HepG2 (cell line): ENCODE measurements around the gene EVC. TPM values are rescaled to one million over a fixed set of nuclear protein-coding genes. Genes with fewer than 3 reads are reported as not detected.

Experiments used
- ATAC-seq: fragments of 200-7000 bp; cut with Tn5 transposase; 3 replicates; pipeline ENCODE4 v1.9.1; 2020; ENCODE audit warnings: mild to moderate bottlenecking, moderate library complexity
- BruUV-seq: library from RNA; stranded (reverse); fragments of 400-500 nt; replicated peaks from 2 replicates; lab custom pipeline; 2021; lab: Mats Ljungman, UMichigan
- CTCF ChIA-PET: fragments of 300-600 bp; formaldehyde crosslinking; extraction: SDS; loops from one replicate; lab custom pipeline; 2021; ENCODE audit warnings: low total read pairs, inconsistent platforms, low intra/inter-chr PET ratio; lab: Yijun Ruan, JAX
- POLR2A ChIA-PET: fragments of 350-600 bp; sonication (Branson Sonifier 250); formaldehyde crosslinking; loops from one replicate; lab custom pipeline; 2020; ENCODE audit warnings: antibody characterized with exemption, inconsistent platforms; lab: Yijun Ruan, JAX
- DNase-seq: peaks from one replicate; pipeline ENCODE4 v3.0.0-alpha.2; 2015; ENCODE audit warnings: low spot score
- FAIRE-seq: peaks from 3 replicates; lab custom pipeline; 2011; peaks lifted over from hg19 to GRCh38; lab: Jason Lieb, UNC
- H2AFZ ChIP-seq: one replicate; pipeline ENCODE4 v1.6.1; 2011; ENCODE audit warnings: low read length, inconsistent platforms
- H3K27ac ChIP-seq: fragments of 300-600 bp; 3 replicates; pipeline ENCODE4 v1.8.0; 2011; ENCODE audit warnings: mixed run types, mild to moderate bottlenecking, mixed read lengths, low read length, inconsistent platforms; ENCODE audit not compliant: insufficient read depth; ENCODE audit errors: extremely low read length
- H3K27me3 ChIP-seq, 2 experiments: fragments of 200-600 bp in 1 of 2; 2 replicates in 1 of 2; 3 replicates in 1 of 2; pipeline versions ENCODE4 v1.6.0 to v1.8.0; 2011; ENCODE audit warnings: low read length in 2 of 2, mild to moderate bottlenecking in 2 of 2, moderate library complexity in 2 of 2, inconsistent platforms in 1 of 2; ENCODE audit not compliant: insufficient read depth in 2 of 2, control insufficient read depth in 1 of 2
- H3K36me3 ChIP-seq, 2 experiments: fragments of 200-600 bp in 1 of 2; replicated peaks in 1 of 2; 2 replicates in 1 of 2; 3 replicates in 1 of 2; pipeline versions ENCODE4 v1.5.1 to v1.8.0; 2011; ENCODE audit warnings: low read length in 2 of 2, inconsistent platforms in 1 of 2; ENCODE audit not compliant: insufficient read depth in 2 of 2, control insufficient read depth in 1 of 2
- H3K4me1 ChIP-seq: 2 replicates; pipeline ENCODE4 v1.5.1; 2012; ENCODE audit warnings: low read length, inconsistent platforms; ENCODE audit not compliant: insufficient read depth
- H3K4me2 ChIP-seq: 2 replicates; pipeline ENCODE4 v1.6.0; 2011; ENCODE audit warnings: low read depth, low read length, inconsistent platforms
- H3K4me3 ChIP-seq, 3 experiments: fragments of 200-600 bp in 1 of 3; sonication (generic), shearing (Covaris generic) in 1 of 3; replicated peaks in 1 of 3; 2 replicates each; pipeline ENCODE4 v1.5.1; 2011 to 2016; ENCODE audit warnings: low read length in 3 of 3, inconsistent platforms in 2 of 3, low read depth in 2 of 3, mild to moderate bottlenecking in 2 of 3, control low read depth in 1 of 3, mixed read lengths in 1 of 3; ENCODE audit not compliant: insufficient read depth in 1 of 3
- H3K79me2 ChIP-seq: one replicate; pipeline ENCODE4 v1.6.1; 2011; ENCODE audit warnings: low read length, inconsistent platforms; ENCODE audit not compliant: insufficient read depth
- H3K9ac ChIP-seq: 2 replicates; pipeline ENCODE4 v1.6.0; 2011; ENCODE audit warnings: mild to moderate bottlenecking, low read depth, low read length, inconsistent platforms; ENCODE audit not compliant: insufficient read depth
- H3K9me3 ChIP-seq: 2 replicates; pipeline ENCODE4 v1.5.1; 2012; ENCODE audit warnings: mild to moderate bottlenecking, low read length
- H4K20me1 ChIP-seq: 2 replicates; pipeline ENCODE4 v1.6.0; 2011; ENCODE audit warnings: inconsistent platforms, mild to moderate bottlenecking, low read length, moderate library complexity; ENCODE audit not compliant: insufficient read depth
- CCDC6 ChIP-seq: sonication (generic); formaldehyde crosslinking; IDR thresholded peaks from 2 replicates; pipeline ENCODE4 v1.8.1; 2022; ENCODE audit warnings: mild to moderate bottlenecking, missing genetic modification reagents, moderate library complexity
- CENPX ChIP-seq: sonication (generic); formaldehyde crosslinking; IDR thresholded peaks from 2 replicates; pipeline ENCODE4 v1.9.0; 2021; ENCODE audit warnings: mild to moderate bottlenecking, missing genetic modification reagents, moderate library complexity
- EP300 ChIP-seq, 3 experiments: sonication (generic) in 1 of 3; formaldehyde crosslinking in 1 of 3; IDR thresholded peaks; 2 replicates each; pipeline versions ENCODE4 v1.5.1 to v1.6.1; 2011 to 2020; ENCODE audit warnings: low read depth in 2 of 3, low read length in 2 of 3, borderline replicate concordance in 1 of 3, improper control_type of control experiment in 1 of 3, mild to moderate bottlenecking in 1 of 3, missing genetic modification reagents in 1 of 3, moderate library complexity in 1 of 3
- MZF1 ChIP-seq: sonication (generic); formaldehyde crosslinking; IDR thresholded peaks from 2 replicates; pipeline ENCODE4 v1.8.1; 2023; ENCODE audit warnings: mild to moderate bottlenecking, missing genetic modification reagents, borderline replicate concordance
- RBFOX2 ChIP-seq: fragments of 200-400 bp; formaldehyde crosslinking; IDR thresholded peaks from 2 replicates; pipeline ENCODE4 v1.6.1; 2017; ENCODE audit warnings: low read depth, mild to moderate bottlenecking, low read length
- TCF12 ChIP-seq, 2 experiments: fragments of 450-650 bp in 1 of 2; sonication (generic) in 1 of 2; formaldehyde crosslinking in 1 of 2; IDR thresholded peaks; 2 replicates each; pipeline versions ENCODE4 v1.6.1 to v1.8.0; 2017 to 2022; ENCODE audit warnings: antibody characterized with exemption in 1 of 2, mild to moderate bottlenecking in 1 of 2, missing genetic modification reagents in 1 of 2, moderate library complexity in 1 of 2
- XBP1 ChIP-seq: sonication (generic); formaldehyde crosslinking; IDR thresholded peaks from 2 replicates; pipeline ENCODE4 v1.5.0; 2020; ENCODE audit warnings: missing genetic modification reagents
- ZIK1 ChIP-seq: sonication (generic); formaldehyde crosslinking; IDR thresholded peaks from 2 replicates; pipeline ENCODE4 v1.5.0; 2020; ENCODE audit warnings: mild to moderate bottlenecking, low read depth, missing genetic modification reagents, borderline replicate concordance
- ZNF720 ChIP-seq: sonication (generic); formaldehyde crosslinking; IDR thresholded peaks from 2 replicates; pipeline ENCODE4 v1.4.0; 2020; ENCODE audit warnings: missing genetic modification reagents
- ZNF788 ChIP-seq: sonication (generic); formaldehyde crosslinking; IDR thresholded peaks from 2 replicates; pipeline ENCODE4 v1.5.0; 2020; ENCODE audit warnings: mild to moderate bottlenecking, missing genetic modification reagents, borderline replicate concordance
- WGBS: methylation state at CpG from one replicate; pipeline ENCODE4 v1.1.6; 2017; ENCODE audit warnings: low lambda C conversion rate; 5-methylcytosine and 5-hydroxymethylcytosine counted together
- in situ Hi-C: cut with HindIII; loops from 2 replicates; pipeline ENCODE4 v1.10.0; 2017; ENCODE audit warnings: low pct_unique_long_range_greater_than_20kb; ENCODE audit not compliant: extremely low pct_ligation_motif_present
- intact Hi-C: fragments of 100-400 bp; cut with micrococcal nuclease; formaldehyde crosslinking; loops from one replicate; pipeline ENCODE4 v1.10.0; 2022; ENCODE audit not compliant: unreplicated experiment
- polyA plus RNA-seq, 8 experiments: library from polyadenylated mRNA; depleted of rRNA in 3 of 8; stranded (reverse) in 7 of 8; unstranded in 1 of 8; fragments of >200 nt; fragmentation: Illumina TruSeq in 4 of 8; extraction: Trizol in 4 of 8; gene quantifications; 2 replicates each; pipeline versions ENCODE4 v1.2.1 to v1.2.3, GENCODE V29; 2011 to 2016; ENCODE audit warnings: low read depth in 4 of 8, missing spikeins in 1 of 8, mixed read lengths in 1 of 8; ENCODE audit not compliant: insufficient read depth in 1 of 8
- total RNA-seq, 5 experiments: library from RNA; depleted of rRNA; stranded (reverse); fragments of >200 nt; fragmentation: Illumina TruSeq; extraction: Trizol; gene quantifications; 2 replicates each; pipeline ENCODE4 v1.2.3, GENCODE V29; 2016; ENCODE audit warnings: low read depth in 1 of 5
- TF ChIP-seq, protein P1 (sequence below): sonication (generic); formaldehyde crosslinking; IDR thresholded peaks from 2 replicates; pipeline ENCODE4 v1.4.0; 2020; ENCODE audit warnings: missing genetic modification reagents, borderline replicate concordance
- TF ChIP-seq, protein P2 (sequence below): IDR thresholded peaks from 2 replicates; pipeline ENCODE4 v1.6.1; 2018; ENCODE audit warnings: missing genetic modification reagents

Gene EVC
- total and polyA plus RNA-seq, 2 of the 13 experiments (the other 11 are each of a cell fraction or from before 2014, with no cell fraction given): 3.1 to 4.9 TPM

DNA sequence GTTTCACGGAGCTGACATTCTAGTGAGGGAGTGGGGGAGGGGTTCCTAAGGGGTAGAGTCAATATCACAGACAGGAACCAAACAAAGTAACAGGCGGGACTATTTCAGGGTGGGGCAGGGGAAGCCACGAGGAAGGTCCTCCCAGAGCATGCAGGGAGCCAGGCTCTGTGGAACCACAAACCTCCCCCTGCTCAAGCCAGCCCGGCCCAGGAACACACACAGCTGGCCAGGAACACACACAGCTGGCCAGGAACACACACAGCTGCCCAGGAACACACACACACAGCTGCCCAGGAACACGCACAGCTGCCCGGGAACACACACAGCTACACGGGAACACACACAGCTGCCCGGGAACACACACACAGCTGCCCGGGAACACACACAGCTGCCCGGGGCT lies 27.4 kb upstream of the EVC start:
- H3K9me3 ChIP-seq: no peaks in the 10 kb centered on the region
- BruUV-seq: no TSS peak
- no peaks in the 10 kb centered on the region for H4K20me1 ChIP-seq
- intact Hi-C loops (no loop called here), in situ Hi-C loops (no loop called here)
- no peaks in the 10 kb centered on the region for H3K4me1 ChIP-seq
- FAIRE-seq (no peak), ATAC-seq (no peak; the same call in 2 of the 3 replicates), DNase-seq (no peak)
- H3K4me3 ChIP-seq: no peak overlapping the region
- H3K9ac ChIP-seq: no peak overlapping the region
- no peak overlapping the region for H2AFZ ChIP-seq
- POLR2A ChIA-PET: no interaction called here
- TF ChIP-seq, protein P1, sequence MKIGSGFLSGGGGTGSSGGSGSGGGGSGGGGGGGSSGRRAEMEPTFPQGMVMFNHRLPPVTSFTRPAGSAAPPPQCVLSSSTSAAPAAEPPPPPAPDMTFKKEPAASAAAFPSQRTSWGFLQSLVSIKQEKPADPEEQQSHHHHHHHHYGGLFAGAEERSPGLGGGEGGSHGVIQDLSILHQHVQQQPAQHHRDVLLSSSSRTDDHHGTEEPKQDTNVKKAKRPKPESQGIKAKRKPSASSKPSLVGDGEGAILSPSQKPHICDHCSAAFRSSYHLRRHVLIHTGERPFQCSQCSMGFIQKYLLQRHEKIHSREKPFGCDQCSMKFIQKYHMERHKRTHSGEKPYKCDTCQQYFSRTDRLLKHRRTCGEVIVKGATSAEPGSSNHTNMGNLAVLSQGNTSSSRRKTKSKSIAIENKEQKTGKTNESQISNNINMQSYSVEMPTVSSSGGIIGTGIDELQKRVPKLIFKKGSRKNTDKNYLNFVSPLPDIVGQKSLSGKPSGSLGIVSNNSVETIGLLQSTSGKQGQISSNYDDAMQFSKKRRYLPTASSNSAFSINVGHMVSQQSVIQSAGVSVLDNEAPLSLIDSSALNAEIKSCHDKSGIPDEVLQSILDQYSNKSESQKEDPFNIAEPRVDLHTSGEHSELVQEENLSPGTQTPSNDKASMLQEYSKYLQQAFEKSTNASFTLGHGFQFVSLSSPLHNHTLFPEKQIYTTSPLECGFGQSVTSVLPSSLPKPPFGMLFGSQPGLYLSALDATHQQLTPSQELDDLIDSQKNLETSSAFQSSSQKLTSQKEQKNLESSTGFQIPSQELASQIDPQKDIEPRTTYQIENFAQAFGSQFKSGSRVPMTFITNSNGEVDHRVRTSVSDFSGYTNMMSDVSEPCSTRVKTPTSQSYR (CRISPR knock-in tag): peak; percentile 31; the same call in 1 of the 2 replicates
- TF ChIP-seq EP300 (IDR thresholded peaks at IDR 0.05; ENCODE audit: low read depth in 2 of 2, low read length in 2 of 2) (no peak), EP300 (CRISPR knock-in tag; IDR thresholded peaks at IDR 0.05; ENCODE audit: borderline replicate concordance) (no peak)
- H3K79me2 ChIP-seq: no peaks in the 10 kb centered on the region
- H3K27me3 ChIP-seq: peaks cover 0 to 12% of the 10 kb centered on the region in 2 experiments; a peak in 2 of 5 replicates
- CTCF ChIA-PET: no interaction called here
- WGBS: 60% methylated on average over 8 of the region's 10 CpGs
- no peak overlapping the region for H3K27ac ChIP-seq
- H3K4me2 ChIP-seq: no peak overlapping the region
- H3K36me3 ChIP-seq: no peaks in the 10 kb centered on the region

DNA sequence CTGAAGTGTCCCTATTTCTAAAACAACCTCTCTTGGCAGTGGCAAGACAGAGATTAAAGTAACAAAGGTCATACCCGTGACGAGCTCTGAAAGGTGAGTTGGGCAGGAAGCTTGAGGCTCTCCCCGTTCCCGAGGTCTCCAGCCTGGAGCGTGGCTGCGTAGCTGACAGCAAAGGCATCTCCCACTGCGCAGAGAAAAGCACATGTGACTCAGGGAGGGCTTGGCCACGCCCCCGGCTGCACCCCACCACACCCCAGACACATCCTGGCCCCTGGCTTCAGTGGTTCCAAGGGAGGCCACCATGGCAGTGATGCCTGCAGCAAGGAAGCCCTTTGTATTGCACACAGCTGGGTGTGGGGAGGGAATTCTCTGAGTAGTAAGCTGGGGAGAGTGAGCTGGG lies 25.7 kb upstream of the EVC start:
- ATAC-seq (no peak), DNase-seq (no peak), FAIRE-seq (no peak)
- 8% methylated on average over 2 of the region's 9 CpGs for WGBS
- no peaks in the 10 kb centered on the region for H4K20me1 ChIP-seq
- H3K9me3 ChIP-seq: no peaks in the 10 kb centered on the region
- H3K4me3 ChIP-seq: no peak overlapping the region
- H3K79me2 ChIP-seq: no peaks in the 10 kb centered on the region
- POLR2A ChIA-PET: no interaction called here
- peaks cover 0 to 11% of the 10 kb centered on the region in 2 experiments; a peak in 2 of 5 replicates for H3K27me3 ChIP-seq
- BruUV-seq: no TSS peak
- no peak overlapping the region for H3K4me2 ChIP-seq
- no peak overlapping the region for H3K9ac ChIP-seq
- no peak overlapping the region for H3K27ac ChIP-seq
- CTCF ChIA-PET: no interaction called here
- H3K4me1 ChIP-seq: no peaks in the 10 kb centered on the region
- intact Hi-C loops (no loop called here), in situ Hi-C loops (no loop called here)
- H3K36me3 ChIP-seq: no peaks in the 10 kb centered on the region
- H2AFZ ChIP-seq: no peak overlapping the region
- TF ChIP-seq, protein P2, sequence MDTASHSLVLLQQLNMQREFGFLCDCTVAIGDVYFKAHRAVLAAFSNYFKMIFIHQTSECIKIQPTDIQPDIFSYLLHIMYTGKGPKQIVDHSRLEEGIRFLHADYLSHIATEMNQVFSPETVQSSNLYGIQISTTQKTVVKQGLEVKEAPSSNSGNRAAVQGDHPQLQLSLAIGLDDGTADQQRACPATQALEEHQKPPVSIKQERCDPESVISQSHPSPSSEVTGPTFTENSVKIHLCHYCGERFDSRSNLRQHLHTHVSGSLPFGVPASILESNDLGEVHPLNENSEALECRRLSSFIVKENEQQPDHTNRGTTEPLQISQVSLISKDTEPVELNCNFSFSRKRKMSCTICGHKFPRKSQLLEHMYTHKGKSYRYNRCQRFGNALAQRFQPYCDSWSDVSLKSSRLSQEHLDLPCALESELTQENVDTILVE (CRISPR knock-in tag): no peak
- TF ChIP-seq ZNF720 (no peak), CCDC6 (CRISPR knock-in tag) (no peak), MZF1 (no peak), ZNF788 (no peak), TCF12 (IDR thresholded peaks at IDR 0.05) (no peak), TCF12 (CRISPR knock-in tag; IDR thresholded peaks at IDR 0.05) (no peak), RBFOX2 (no peak), ZIK1 (no peak), XBP1 (CRISPR knock-in tag) (no peak), CENPX (CRISPR knock-in tag) (no peak)
